ENCODE data around the gene LARGE1. TPM values are rescaled to one million over a fixed set of nuclear protein-coding genes. Genes with fewer than 3 reads are reported as not detected.
A peak's percentile ranks its signal among the peaks of the same experiment; 100 is the strongest.

The LARGE1 gene
- polyA plus RNA-seq (ENCODE audit: insufficient read length in 3 of 3), result 10 to 100 TPM; 24.5 to 27.2 (median 26.6) TPM

- no peak for DNase-seq (ENCODE audit: low read depth in 3 of 3, low spot score in 2 of 3)
Observed at GRCh38 chr22:33920197-33920540, at the start of gene LARGE1. Gene LARGE1, minus strand, starts transcription at chr22:33920476.

- no peak for DNase-seq (ENCODE audit: low read depth in 3 of 3, low spot score in 2 of 3)
Observed at GRCh38 chr22:33969045-33969444, 48.8 kb upstream of the LARGE1 start.

- no peak for DNase-seq (ENCODE audit: low read depth in 3 of 3, low spot score in 2 of 3)
Observed at GRCh38 chr22:33964121-33964520, 43.8 kb upstream of the LARGE1 start.

- DNase-seq (ENCODE audit: low read depth in 3 of 3, low spot score in 2 of 3), result no peak
Observed at GRCh38 chr22:33962409-33962808, 42.1 kb upstream of the LARGE1 start.

GRCh38 chr22:33958741-33959140 is 38.5 kb upstream of the LARGE1 start:
- DNase-seq (ENCODE audit: low read depth in 3 of 3, low spot score in 2 of 3), result no peak

GRCh38 chr22:33957086-33957485 is 36.8 kb upstream of the LARGE1 start:
- no peak for DNase-seq (ENCODE audit: low read depth in 3 of 3, low spot score in 2 of 3)

GRCh38 chr22:33952776-33953175 is 32.5 kb upstream of the LARGE1 start:
- DNase-seq (ENCODE audit: low read depth in 3 of 3, low spot score in 2 of 3), result no peak

GRCh38 chr22:33940741-33941140 is 20.5 kb upstream of the LARGE1 start:
- DNase-seq (ENCODE audit: low read depth in 3 of 3, low spot score in 2 of 3), result no peak

- DNase-seq (ENCODE audit: low read depth in 3 of 3, low spot score in 2 of 3), result no peak
Observed at GRCh38 chr22:33932997-33933396, 12.7 kb upstream of the LARGE1 start.

- no peak for DNase-seq (ENCODE audit: low read depth in 3 of 3, low spot score in 2 of 3)
Observed at GRCh38 chr22:33931406-33931805, 11.1 kb upstream of the LARGE1 start.

- DNase-seq (ENCODE audit: low read depth in 3 of 3, low spot score in 2 of 3), result no peak
Observed at GRCh38 chr22:33927752-33928151, 7.5 kb upstream of the LARGE1 start.

GRCh38 chr22:33925194-33925593 is 4.9 kb upstream of the LARGE1 start:
- DNase-seq (ENCODE audit: low read depth in 3 of 3, low spot score in 2 of 3), result no peak

GRCh38 chr22:33923660-33924246 is 3.5 kb upstream of the LARGE1 start:
- peak in 1 of 3 donors; percentile 76 for DNase-seq (ENCODE audit: low read depth in 3 of 3, low spot score in 2 of 3)

- DNase-seq (ENCODE audit: low read depth in 3 of 3, low spot score in 2 of 3), result no peak
Observed at GRCh38 chr22:33923033-33923432, 2.8 kb upstream of the LARGE1 start.

- no peak for DNase-seq (ENCODE audit: low read depth in 3 of 3, low spot score in 2 of 3)
Observed at GRCh38 chr22:33922349-33922681, 2.0 kb upstream of the LARGE1 start.

GRCh38 chr22:33921525-33922348 is 1.5 kb upstream of the LARGE1 start:
- DNase-seq (ENCODE audit: low read depth in 3 of 3, low spot score in 2 of 3), result no peak

GRCh38 chr22:33920927-33921524 is 750 bp upstream of the LARGE1 start:
- peak; percentile 85 to 95 (median 91) for DNase-seq (ENCODE audit: low read depth in 3 of 3, low spot score in 2 of 3)

GRCh38 chr22:33919391-33920196 is 682 bp downstream of the LARGE1 start:
- no peak for DNase-seq (ENCODE audit: low read depth in 3 of 3, low spot score in 2 of 3)

- DNase-seq (ENCODE audit: low read depth in 3 of 3, low spot score in 2 of 3), result no peak
Observed at GRCh38 chr22:33918676-33919365, 1.5 kb downstream of the LARGE1 start.

- no peak for DNase-seq (ENCODE audit: low read depth in 3 of 3, low spot score in 2 of 3)
Observed at GRCh38 chr22:33917744-33918406, 2.4 kb downstream of the LARGE1 start.
